Endometrial microvascular endothelial cells (primary cell): Measurements from ENCODE around the gene IGSF3. TPM values are rescaled to one million over a fixed set of nuclear protein-coding genes. Genes with fewer than 3 reads are reported as not detected.
"Not testable (repeated sequence)": the region's sequence is repeated elsewhere in the genome, so short reads cannot be mapped to it uniquely, and the experiment has no call there.

Source experiments
- in situ Hi-C: cut with HindIII; loops from 2 replicates; pipeline ENCODE4 v1.10.0; 2017; ENCODE audit warnings: low sequenced_read_pairs, low pct_unique_long_range_greater_than_20kb; ENCODE audit errors: inconsistent ontology term
- total RNA-seq: library from RNA; depleted of rRNA; stranded (reverse); fragments of >200 nt; gene quantifications from one replicate; pipeline ENCODE4 v1.2.3, GENCODE V29; 2015; ENCODE audit errors: inconsistent ontology term

The IGSF3 gene
- total RNA-seq, 1 donor from 2014 or later: 1.1 TPM

DNA sequence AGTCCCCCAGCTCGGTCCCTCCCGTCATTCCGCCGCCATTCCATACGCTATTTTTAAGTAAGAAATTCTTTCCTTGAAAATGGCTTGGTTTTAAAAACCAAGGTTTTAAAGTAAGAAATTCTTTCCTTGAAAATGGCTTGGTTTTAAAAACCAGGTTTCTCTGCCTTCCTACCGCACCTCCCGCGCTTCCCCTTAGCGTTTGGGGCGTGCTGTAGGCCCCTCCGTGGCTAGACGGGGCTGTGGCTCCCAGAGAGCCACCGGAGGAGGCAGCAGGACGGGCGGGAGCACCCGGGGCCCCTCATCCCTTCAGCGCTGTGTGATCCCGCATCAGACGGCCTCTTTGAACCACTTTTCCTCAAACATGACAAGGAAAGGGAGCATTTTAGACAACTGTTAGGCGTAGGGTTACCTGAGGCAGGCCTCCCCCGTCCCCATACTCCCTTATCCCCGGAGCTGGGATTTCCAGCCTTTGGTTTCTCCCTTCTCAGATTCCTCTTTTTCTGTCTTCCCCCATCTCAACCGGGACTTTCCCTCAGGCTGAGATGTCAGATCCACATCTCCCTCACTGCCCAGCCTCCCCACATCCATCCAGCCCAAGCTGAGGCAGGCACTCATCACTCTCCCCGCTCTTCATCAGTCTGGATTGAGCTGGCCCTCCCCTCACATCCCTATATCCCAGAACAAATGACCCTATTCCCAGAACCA is 96.2 kb downstream of the IGSF3 start:
- in situ Hi-C loops: no loop called here

DNA sequence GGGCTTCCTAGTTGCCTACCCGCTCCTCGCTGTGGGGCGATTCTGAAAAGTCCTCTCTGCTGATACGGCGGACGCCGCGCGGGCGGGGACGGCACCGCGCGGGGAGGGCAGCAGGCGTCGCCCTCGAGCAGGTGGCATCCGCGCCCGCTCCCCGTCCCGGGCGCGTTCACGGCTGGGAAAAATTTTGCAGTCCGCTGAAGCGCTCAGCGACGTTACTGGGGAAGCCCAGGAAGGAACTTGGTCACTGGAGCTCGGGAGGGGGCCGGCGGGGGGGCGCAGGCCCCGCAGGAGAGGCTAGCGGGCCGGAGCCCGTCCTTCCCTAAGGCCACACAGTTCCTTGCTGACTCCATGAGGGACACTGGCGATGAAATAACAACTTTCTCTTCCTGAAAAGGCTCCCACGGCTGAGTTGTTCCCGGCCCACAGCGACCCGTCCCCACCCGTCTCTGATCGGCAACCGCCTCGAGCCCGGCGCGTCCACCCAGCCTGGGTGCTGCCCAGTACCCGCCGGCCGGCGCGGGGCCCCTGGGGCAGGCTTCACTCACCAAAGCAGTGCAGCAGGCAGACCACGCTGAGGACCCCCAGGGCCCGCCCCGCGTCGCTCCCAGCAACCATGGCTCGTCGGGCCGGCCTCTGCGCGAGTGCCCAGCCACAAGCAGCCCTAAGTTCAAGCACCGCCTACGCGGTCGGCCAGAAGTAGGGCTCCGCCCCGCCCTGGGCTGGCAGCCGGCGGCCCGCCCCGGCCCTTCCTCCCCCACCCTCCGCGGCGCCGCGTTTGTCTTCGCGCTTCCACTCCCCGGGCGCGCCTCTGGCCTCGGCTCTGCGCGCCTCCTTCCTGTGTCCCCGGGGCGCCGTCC is 96.9 kb downstream of the IGSF3 start, which contains the start of gene CD58:
Gene CD58, minus strand, starts transcription at position 669 of the 857 bp plus-strand sequence. Its CDS starts 54 bp downstream, at position 615.
- in situ Hi-C loops: no loop called here

DNA sequence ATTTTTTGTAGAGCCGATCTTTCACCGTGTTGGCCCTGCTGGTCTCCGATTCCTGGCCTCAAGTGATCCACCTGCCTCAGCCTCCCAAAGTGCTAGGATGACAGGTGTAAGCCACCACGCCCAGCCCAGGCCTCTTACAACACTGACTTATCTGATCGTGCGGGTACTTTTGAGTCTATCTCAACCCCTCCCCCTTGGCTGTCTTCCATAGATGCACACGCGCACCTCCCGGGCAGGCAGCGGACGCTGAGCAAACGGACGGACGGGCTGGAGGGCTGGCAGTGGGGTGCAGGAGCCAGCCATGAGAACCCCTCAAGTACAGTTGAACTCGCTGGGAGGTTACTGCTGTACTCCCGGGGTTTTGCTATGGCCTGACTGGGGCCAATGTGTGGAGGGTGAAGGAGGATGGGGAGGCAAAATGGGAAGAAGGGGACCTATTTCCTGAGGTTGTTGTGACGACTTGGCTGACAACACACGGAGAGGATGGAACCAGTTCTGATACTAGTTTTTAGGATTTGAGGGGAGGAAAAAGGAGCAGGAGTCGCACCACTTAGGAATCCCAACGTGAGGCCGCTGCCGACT is 97.7 kb downstream of the IGSF3 start:
- in situ Hi-C loops: no loop called here

DNA sequence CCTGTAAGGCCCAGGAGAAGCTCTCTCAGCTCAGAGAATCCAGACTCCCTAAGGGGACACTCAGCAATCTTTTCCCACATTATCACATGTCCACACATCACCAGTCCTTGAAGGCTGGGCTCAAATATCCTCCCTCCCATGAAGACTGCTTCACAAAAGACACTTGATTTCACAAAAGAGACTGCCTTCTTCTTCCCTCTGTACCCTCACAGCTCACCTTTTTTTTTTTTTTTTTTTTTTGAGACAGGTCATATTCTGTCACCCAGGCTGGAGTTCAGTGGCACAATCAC is 98.2 kb downstream of the IGSF3 start:
- in situ Hi-C loops: no loop called here

DNA sequence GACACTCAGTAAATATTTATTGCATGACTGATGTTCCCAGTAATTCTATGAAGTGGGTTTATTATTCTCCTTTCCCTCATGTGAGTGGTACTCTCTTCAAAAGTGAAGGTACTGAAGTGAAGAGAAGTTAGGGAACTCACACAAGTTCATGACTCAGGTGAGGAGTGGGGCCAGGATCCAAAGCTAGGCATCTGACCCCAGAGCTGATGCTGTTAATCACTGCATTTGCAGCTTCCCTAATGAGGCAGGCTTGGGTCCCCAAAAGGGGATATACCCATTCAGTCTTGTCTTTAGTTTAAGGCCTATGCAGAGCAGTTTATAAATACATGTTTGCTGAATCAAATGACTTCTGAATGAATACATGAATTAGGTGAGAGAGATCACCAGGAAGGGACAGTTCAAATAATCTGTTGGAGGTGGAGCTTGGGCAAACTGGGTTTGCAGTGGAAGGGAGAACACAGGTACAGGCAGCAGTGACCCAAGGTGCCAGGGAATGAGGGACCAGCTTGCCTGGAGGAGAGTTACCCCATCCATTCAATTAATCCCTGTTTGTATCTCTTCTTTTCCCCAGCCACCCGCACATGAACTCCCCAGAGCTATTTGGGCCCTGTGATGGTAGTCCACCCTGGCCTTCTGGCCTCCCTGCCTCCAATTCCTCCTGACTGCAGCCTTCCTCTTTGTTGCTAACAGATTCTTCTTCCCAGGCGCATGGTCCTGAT is 98.7 kb downstream of the IGSF3 start:
- in situ Hi-C loops: no loop called here

DNA sequence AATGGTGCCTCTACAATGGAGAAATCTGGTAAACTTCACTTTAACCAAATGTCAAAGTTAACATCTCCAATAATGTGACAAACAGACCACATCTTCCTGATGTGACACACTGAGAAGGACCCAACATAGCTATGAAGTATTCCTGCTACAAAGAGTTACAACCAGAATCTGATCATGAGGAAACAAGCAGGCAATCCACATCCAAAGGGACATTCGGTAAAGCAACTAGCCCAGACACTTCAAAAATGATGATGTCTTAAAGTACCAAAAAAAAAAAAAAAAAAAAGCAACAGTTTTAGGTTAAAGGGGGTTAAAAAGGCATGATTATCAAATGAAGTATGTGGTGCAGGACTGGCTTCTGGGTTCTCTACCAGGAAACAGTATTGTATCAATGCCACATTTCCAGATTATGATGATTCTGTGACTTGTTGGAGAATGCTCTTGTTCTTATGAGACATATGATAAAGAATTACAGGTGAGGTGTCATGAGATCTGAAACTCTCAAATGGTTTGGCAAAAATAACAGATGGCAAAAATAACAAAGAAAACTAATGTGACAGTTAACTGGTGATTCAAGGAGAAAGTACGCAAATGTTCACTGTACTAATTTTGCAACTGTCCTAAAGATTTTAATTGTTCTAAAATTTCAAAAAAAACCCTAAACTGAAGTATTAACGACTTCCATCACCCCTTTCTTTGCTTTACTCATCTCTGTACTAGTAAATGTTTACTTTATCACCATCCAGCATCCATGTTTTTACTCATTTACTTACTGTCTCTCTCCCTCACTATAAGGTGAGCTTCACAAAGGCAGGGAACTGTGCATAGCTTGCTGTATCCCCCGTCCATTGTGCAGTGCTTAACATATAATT is 99.5 kb downstream of the IGSF3 start:
- in situ Hi-C loops: no loop called here

DNA sequence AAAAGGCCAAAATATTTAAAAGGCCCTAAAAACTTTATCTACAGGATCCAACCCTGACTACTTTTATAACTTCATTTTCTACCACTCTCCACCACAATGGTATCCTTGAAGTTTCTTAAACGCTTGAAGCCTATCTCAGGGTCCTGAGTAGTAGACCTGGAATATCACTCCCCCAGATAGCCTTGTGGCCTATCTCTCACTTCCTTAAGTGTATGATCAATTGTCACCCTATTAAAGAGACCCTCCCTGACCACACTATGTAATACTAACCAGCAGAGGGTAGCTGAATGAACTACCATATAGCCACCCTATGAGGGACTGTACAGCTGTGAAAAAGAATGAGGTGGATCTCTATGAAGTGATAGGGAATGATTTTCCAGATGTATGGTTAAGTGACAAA is 102.3 kb downstream of the IGSF3 start:
- in situ Hi-C loops: no loop called here

DNA sequence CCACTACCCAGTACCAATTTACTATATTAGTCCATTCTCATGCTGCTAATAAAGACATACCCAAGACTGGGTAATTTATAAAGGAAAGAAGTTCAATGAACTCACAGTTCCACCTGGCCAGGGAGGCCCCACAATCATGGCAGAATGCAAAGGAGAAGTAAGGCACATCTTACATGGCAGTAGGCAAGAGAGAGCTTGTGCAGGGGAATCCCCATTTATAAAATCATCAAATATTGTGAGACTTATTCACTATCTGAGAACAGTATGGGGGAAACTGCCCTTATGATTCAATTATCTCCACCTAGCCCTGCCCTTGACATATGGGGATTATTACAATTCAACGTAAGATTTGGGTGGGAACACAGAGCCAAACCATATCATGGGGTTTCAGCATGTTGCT is 103.1 kb downstream of the IGSF3 start:
- in situ Hi-C loops: no loop called here

DNA sequence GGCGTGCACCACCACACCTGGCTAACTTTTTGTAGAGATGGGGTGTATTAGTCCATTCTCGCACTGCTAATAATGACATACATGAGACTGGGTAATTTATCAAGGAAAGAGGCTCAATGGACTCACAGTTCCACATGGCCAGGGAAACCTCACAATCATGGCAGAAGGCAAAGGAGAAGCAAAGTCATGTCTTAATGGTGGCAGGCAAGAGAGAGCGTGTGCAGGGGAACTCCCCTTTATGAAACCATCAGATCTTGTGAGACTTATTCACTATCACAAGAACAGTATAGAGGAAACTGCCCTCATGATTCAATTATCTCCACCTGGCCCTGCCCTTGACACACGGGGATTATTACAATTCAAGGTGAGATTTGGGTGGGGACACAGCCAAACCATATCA is 105.1 kb downstream of the IGSF3 start:
- in situ Hi-C loops: not testable (repeated sequence)

DNA sequence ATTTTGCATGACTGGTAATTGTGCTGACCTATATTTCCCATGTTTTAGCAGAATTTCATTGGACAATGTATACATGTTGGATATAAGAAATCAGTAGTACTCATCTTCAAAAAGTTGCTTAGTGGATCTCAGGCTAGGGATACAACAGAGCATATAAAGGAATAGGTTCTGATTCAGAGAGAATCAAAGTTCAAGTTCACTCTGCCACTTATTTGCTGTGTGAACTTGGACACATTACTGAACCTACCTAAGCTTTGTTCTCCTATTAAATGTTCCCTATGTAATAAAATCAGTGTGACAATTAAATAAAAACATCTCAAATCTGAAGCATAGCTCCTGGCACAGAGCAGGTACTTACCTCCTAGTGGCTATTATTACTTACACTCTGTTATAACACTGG is 106.0 kb downstream of the IGSF3 start:
- in situ Hi-C loops: no loop called here

DNA sequence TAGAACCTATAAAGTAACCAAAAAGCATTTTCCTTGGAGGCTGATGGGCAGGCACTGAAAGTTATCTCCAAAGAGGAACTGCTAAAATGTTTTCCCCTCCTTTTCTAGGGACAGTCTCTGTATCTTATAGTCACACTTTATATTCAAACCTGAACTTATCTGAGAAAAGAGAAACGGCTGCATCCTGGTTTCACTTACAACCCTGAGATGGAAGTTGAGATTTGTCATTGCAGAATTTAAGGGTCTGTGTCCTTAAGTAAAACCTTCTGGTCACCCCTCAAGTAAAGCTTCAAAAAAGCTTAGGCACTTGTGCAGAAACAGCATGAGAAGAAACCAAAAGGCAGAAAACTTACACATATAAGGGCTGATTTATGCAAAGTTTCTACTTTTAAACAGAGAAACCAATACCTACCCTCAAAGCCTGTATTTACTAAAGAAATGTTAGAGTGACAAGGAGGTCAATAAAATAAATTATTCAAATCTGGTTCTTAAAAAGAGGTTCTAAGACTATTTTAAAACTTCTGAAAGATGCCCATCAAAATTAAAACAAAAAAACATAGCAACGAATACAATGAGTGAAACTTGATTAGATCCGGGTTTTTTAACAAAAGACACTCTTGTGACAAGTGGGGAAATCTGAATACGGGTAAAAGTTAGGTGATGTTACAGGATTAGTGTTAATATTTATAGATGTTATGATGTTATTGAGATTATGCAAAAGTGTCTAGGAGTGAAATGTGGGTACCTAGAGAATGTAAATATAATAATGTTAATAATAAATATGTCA is 106.6 kb downstream of the IGSF3 start:
- in situ Hi-C loops: no loop called here

DNA sequence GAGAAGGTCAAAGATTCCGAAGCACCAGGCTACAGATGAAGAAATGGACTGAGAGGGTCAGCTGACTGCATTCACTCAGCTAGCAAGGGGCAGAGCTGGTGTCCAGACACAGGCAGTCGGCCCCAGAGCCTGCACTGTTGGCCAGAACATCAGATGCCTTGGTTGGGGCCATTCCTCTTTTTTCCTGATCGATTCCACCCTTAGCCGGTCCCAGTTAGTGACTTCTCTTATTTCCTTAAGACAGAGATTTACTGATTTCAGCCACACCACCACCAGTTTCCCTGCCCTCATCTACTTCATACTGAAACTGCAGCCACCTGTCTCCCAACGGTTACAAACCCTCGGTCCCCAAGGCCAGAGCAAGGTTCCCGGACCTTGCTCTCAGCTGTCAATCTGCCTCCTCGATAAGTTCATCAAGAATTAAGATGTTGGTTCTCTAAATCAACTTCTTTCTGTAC is 108.2 kb downstream of the IGSF3 start:
- in situ Hi-C loops: no loop called here

DNA sequence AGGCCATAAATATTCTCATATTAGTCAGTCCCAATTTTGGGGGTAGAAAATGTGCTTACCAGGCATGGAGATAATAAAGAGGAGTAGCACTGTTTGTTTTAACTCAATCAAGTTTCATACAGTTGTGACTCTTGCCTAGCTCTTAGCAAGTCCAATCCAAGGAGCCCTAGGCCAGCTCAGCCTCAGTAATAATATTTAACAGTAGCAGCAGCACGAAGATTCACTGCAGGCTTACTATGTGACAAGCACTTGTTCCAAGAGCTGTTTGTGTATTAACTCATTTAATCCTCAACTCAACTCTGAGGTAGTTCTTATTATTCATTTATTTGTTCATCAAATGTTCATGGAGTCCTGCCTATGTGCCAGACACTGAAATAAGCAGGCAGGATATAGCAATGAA is 109.0 kb downstream of the IGSF3 start:
- in situ Hi-C loops: no loop called here

DNA sequence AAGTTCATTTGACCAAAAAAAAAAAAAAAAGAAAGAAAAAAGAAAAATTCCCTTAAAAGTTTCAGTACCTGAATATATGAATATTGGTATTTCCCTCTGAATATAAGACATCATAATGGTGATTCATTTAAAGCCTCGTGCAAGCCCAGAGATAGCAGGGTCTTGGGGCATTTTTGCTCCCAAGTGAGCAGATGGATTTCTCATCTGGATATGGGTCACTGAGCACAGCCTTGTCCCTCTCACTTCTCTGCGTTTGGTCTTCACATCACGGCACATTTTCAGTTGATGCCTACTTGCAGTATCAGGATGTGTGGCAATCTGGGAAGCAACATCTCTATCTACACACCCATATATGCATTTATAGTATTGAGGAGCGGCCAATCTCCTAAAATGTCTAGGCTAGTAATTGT is 109.4 kb downstream of the IGSF3 start:
- in situ Hi-C loops: no loop called here

DNA sequence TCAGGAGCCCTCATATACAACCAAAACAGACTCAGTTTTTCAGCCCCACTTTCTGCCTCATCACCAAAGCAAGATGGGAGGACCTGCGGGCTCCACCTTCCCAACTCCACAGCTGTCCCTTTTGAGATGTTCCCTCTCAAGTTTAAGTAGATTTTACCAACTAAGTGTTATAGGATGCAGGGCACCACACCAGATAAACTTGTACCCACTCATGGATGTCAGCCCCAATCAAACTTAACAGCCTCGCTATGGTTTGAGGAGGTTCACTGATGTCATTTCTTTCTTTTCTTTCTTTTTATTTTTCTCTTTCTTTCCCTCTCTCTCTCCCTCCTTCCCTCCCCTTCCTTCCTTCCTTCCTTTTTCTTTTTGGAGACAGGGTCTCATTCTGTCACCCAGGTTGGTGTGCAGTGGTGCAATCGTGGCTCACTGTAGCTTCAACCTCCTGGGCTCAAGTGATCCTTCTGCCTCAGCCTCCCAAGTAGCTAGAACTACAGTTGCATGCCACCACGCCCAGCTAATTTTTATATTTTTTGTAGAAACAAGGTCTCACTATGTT is 110.1 kb downstream of the IGSF3 start:
- in situ Hi-C loops: no loop called here

DNA sequence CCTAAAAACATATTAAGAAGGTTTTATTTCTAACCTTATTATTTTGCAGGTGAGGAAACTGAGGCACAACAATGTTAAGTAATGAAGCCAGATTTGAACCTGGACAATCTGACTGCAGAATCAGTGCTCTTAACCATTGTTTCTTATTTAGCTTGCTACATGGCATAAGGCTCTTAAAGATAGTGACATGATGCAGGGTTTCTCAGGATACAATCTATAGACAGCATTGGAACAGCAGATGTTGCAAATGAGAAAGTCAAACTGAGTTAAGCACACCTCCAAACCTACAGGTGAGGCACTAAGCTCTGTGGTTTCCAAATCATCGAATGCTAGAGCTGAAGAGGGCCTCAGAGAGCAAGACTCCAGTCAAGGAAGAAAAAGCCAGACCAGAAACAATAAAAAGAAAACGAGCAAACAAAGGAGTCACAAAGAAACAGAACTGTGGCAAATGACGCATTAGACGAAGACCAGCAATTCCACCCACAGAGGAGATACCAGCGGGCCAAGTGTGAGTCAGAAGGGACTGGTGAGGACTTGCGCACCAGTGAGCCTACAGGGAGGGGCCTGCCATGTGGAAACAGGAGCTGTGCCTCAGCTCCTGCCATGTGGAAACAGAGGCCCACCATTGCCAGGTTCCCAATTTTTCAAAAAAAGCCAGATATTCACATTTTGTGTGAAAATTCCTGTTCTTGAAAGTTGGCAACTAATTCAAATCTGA is 111.1 kb downstream of the IGSF3 start:
- in situ Hi-C loops: no loop called here

DNA sequence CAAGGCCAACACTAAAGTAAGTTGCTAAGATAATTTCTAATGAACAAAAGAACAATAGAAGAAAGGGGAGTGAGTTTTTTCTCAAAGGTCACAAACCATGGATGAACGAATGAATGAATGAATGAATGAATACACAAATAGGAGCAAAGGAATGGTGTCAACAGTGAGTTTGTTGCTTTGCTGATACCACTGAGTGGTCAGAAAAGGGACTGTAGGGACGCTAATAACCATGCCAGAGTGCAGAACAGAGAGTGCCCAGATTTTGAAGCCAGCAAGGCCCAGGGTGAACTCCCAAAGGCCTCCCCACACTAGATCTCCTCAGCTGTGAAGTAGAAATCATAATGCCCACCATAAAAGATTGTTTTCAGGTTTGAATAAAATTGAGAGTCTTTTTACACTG is 112.6 kb downstream of the IGSF3 start:
- in situ Hi-C loops: no loop called here
